ENCODE measurements around the gene PTPRF.

Gene PTPRF

GRCh38 chr1:43582162-43582566 is 51.5 kb downstream of the PTPRF start:
- DNase-seq (ENCODE audit: low spot score), result no peak

- no peak for DNase-seq (ENCODE audit: low spot score)
Measured at GRCh38 chr1:43583058-43583457, 52.4 kb downstream of the PTPRF start.

- no peak for DNase-seq (ENCODE audit: low spot score)
Measured at GRCh38 chr1:43584204-43584603, 53.5 kb downstream of the PTPRF start.

GRCh38 chr1:43585557-43585956 is 54.9 kb downstream of the PTPRF start:
- no peak for DNase-seq (ENCODE audit: low spot score)

GRCh38 chr1:43586136-43586731 is 55.6 kb downstream of the PTPRF start:
- no peak for DNase-seq (ENCODE audit: low spot score)

GRCh38 chr1:43587001-43587400 is 56.3 kb downstream of the PTPRF start:
- DNase-seq (ENCODE audit: low spot score), result no peak

GRCh38 chr1:43587594-43587993 is 56.9 kb downstream of the PTPRF start:
- DNase-seq (ENCODE audit: low spot score), result no peak

- DNase-seq (ENCODE audit: low spot score), result no peak
Measured at GRCh38 chr1:43588592-43588991, 57.9 kb downstream of the PTPRF start.

GRCh38 chr1:43590388-43590925 is 59.8 kb downstream of the PTPRF start:
- DNase-seq (ENCODE audit: low spot score), result no peak

GRCh38 chr1:43591181-43591580 is 60.5 kb downstream of the PTPRF start:
- no peak for DNase-seq (ENCODE audit: low spot score)

- DNase-seq (ENCODE audit: low spot score), result no peak
Measured at GRCh38 chr1:43592051-43592665, 61.5 kb downstream of the PTPRF start.

- DNase-seq (ENCODE audit: low spot score), result no peak
Measured at GRCh38 chr1:43592974-43593683, 62.4 kb downstream of the PTPRF start.

- DNase-seq (ENCODE audit: low spot score), result no peak
Measured at GRCh38 chr1:43596579-43596978, 65.9 kb downstream of the PTPRF start.

- no peak for DNase-seq (ENCODE audit: low spot score)
Measured at GRCh38 chr1:43597028-43597427, 66.3 kb downstream of the PTPRF start.

- no peak for DNase-seq (ENCODE audit: low spot score)
Measured at GRCh38 chr1:43597721-43598120, 67.0 kb downstream of the PTPRF start.

GRCh38 chr1:43598622-43599021 is 67.9 kb downstream of the PTPRF start:
- no peak for DNase-seq (ENCODE audit: low spot score)

- no peak for DNase-seq (ENCODE audit: low spot score)
Measured at GRCh38 chr1:43600033-43601020, 69.6 kb downstream of the PTPRF start.

- no peak for DNase-seq (ENCODE audit: low spot score)
Measured at GRCh38 chr1:43602990-43603389, 72.3 kb downstream of the PTPRF start.

- DNase-seq (ENCODE audit: low spot score), result no peak
Measured at GRCh38 chr1:43604192-43604591, 73.5 kb downstream of the PTPRF start.

- DNase-seq (ENCODE audit: low spot score), result no peak
Measured at GRCh38 chr1:43605157-43605556, 74.5 kb downstream of the PTPRF start.

GRCh38 chr1:43605766-43606165 is 75.1 kb downstream of the PTPRF start:
- DNase-seq (ENCODE audit: low spot score), result no peak

GRCh38 chr1:43606624-43607023 is 75.9 kb downstream of the PTPRF start:
- DNase-seq (ENCODE audit: low spot score), result no peak
